ENCODE measurements around the gene GDPGP1.
"Not testable (repeated sequence)": the region's sequence is repeated elsewhere in the genome, so short reads cannot be mapped to it uniquely, and the experiment has no call there.

GRCh38 chr15:90278467-90278866, 44.5 kb downstream of the GDPGP1 start:
- TF ChIP-seq POLR2A (IDR thresholded peaks at IDR 0.05; ENCODE audit: low read length); GATA1 (IDR thresholded peaks at IDR 0.05; ENCODE audit: low read depth, low read length): not testable (repeated sequence)

Measured in erythroblast (primary cell).